GM18505 (cell line): Measurements from ENCODE around the gene PCBP2.
A peak's percentile ranks its signal among the peaks of the same experiment; 100 is the strongest.

Experiments used
- ATAC-seq: cut with Tn5 transposase; IDR thresholded peaks from one replicate; pipeline ENCODE4 v1.9.1; 2021; ENCODE audit not compliant: unreplicated experiment
- POLR2A ChIP-seq: IDR thresholded peaks from 4 replicates; pipeline ENCODE4 v1.6.1; 2011; ENCODE audit warnings: borderline replicate concordance; ENCODE audit not compliant: insufficient read depth, insufficient read length; ENCODE audit errors: extremely low read depth

Gene PCBP2

GRCh38 chr12:53484686-53485575 lies 33.0 kb downstream of the PCBP2 start:
- no peak for TF ChIP-seq POLR2A

GRCh38 chr12:53485955-53486735 lies 34.2 kb downstream of the PCBP2 start:
- TF ChIP-seq POLR2A = no peak
- no peak for ATAC-seq

More at GRCh38 chr12:53484686-53485575, 33.0 kb downstream of the PCBP2 start:
- ATAC-seq = no peak

GRCh38 chr12:53486736-53487487 lies 35.0 kb downstream of the PCBP2 start:
- no peak for ATAC-seq
- TF ChIP-seq POLR2A = peak; percentile 32

GRCh38 chr12:53489242-53489864 lies 37.5 kb downstream of the PCBP2 start:
- TF ChIP-seq POLR2A = no peak
- no peak for ATAC-seq

GRCh38 chr12:53492188-53492587 lies 40.3 kb downstream of the PCBP2 start:
- ATAC-seq = no peak
- no peak for TF ChIP-seq POLR2A

GRCh38 chr12:53492830-53493609 lies 41.1 kb downstream of the PCBP2 start:
- ATAC-seq = peak; percentile 92
- TF ChIP-seq POLR2A = peak; percentile 83

GRCh38 chr12:53493610-53494391 lies 41.9 kb downstream of the PCBP2 start:
- ATAC-seq = no peak
- TF ChIP-seq POLR2A = no peak

GRCh38 chr12:53495903-53496751 lies 44.2 kb downstream of the PCBP2 start:
- no peak for TF ChIP-seq POLR2A
- no peak for ATAC-seq

- ATAC-seq = no peak
- TF ChIP-seq POLR2A = no peak
Observed at GRCh38 chr12:53496752-53497032, 44.8 kb downstream of the PCBP2 start.

- no peak for TF ChIP-seq POLR2A
- no peak for ATAC-seq
Observed at GRCh38 chr12:53497461-53497860, 45.6 kb downstream of the PCBP2 start.

- no peak for TF ChIP-seq POLR2A
- no peak for ATAC-seq
Observed at GRCh38 chr12:53498235-53498630, 46.3 kb downstream of the PCBP2 start.
